Epithelial cell of proximal tubule (primary cell): ENCODE results near the gene USP48. TPM values are rescaled to one million over a fixed set of nuclear protein-coding genes. Genes with fewer than 3 reads are reported as not detected.
A peak's percentile ranks its signal among the peaks of the same experiment; 100 is the strongest.
"Not testable (repeated sequence)": the region's sequence is repeated elsewhere in the genome, so short reads cannot be mapped to it uniquely, and the experiment has no call there.

ENCODE experiments used
- DNase-seq: peaks from one replicate; pipeline ENCODE4 v3.0.0-alpha.2; 2011; ENCODE audit warnings: low read depth
- H3K4me3 ChIP-seq: 2 replicates; pipeline ENCODE4 v1.5.1; 2011; ENCODE audit warnings: low read depth, mild to moderate bottlenecking, low read length
- CTCF ChIP-seq: conservative IDR thresholded peaks from 2 replicates; pipeline ENCODE4 v1.5.1; 2012; ENCODE audit warnings: low read depth, mild to moderate bottlenecking, low read length
- total RNA-seq: library from RNA; depleted of rRNA; stranded (reverse); fragments of >200 nt; gene quantifications from 2 replicates; pipeline ENCODE4 v1.2.3, GENCODE V29; 2015

Gene USP48
- total RNA-seq, 1 donor from 2014 or later: 24.0 TPM

- no peak overlapping the region for H3K4me3 ChIP-seq
- DNase-seq: no peak
Observed at GRCh38 chr1:21799730-21800129, 16.8 kb upstream of the USP48 start.

GRCh38 chr1:21795075-21795474, 12.1 kb upstream of the USP48 start:
- TF ChIP-seq CTCF: no peak
- H3K4me3 ChIP-seq: no peak overlapping the region
- no peak for DNase-seq

More at GRCh38 chr1:21799730-21800129, 16.8 kb upstream of the USP48 start:
- no peak for TF ChIP-seq CTCF

- TF ChIP-seq CTCF: no peak
- H3K4me3 ChIP-seq: no peak overlapping the region
- DNase-seq: no peak
Observed at GRCh38 chr1:21794656-21795055, 11.7 kb upstream of the USP48 start.

GRCh38 chr1:21793104-21793503, 10.2 kb upstream of the USP48 start:
- DNase-seq: no peak
- no peak overlapping the region for H3K4me3 ChIP-seq
- no peak for TF ChIP-seq CTCF

GRCh38 chr1:21786640-21787039, 3.7 kb upstream of the USP48 start:
- no peak for TF ChIP-seq CTCF
- H3K4me3 ChIP-seq: no peak overlapping the region
- DNase-seq: no peak

- H3K4me3 ChIP-seq, DNase-seq: not testable (repeated sequence)
Observed at GRCh38 chr1:21785764-21786163, 2.8 kb upstream of the USP48 start.

GRCh38 chr1:21783679-21784603, 992 bp upstream of the USP48 start:
- TF ChIP-seq CTCF: no peak
- DNase-seq: peak; percentile 72
- H3K4me3 ChIP-seq: peak overlapping the region; percentile 87
